GM19025 (cell line): ENCODE results near the gene FAM156A.
"Not testable (repeated sequence)": the region's sequence is repeated elsewhere in the genome, so short reads cannot be mapped to it uniquely, and the experiment has no call there.

ENCODE experiments used
- ATAC-seq: cut with Tn5 transposase; IDR thresholded peaks from one replicate; pipeline ENCODE4 v1.9.1; 2021; ENCODE audit warnings: mild to moderate bottlenecking, low read depth, moderate library complexity; ENCODE audit not compliant: unreplicated experiment

Gene FAM156A

DNA sequence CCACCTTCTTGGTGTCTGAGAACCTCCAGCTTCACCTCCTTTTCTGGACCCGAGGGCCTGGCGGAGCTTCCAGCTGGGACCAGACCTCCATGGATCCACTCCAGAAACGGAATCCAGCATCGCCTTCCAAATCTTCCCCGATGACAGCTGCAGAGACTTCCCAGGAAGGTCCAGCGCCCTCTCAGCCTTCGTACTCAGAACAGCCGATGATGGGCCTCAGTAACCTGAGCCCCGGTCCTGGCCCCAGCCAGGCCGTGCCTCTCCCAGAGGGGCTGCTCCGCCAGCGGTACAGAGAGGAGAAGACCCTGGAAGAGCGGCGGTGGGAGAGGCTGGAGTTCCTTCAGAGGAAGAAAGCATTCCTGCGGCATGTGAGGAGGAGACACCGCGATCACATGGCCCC lies 51.2 kb downstream of the FAM156A start:
- not testable (repeated sequence) for ATAC-seq

DNA sequence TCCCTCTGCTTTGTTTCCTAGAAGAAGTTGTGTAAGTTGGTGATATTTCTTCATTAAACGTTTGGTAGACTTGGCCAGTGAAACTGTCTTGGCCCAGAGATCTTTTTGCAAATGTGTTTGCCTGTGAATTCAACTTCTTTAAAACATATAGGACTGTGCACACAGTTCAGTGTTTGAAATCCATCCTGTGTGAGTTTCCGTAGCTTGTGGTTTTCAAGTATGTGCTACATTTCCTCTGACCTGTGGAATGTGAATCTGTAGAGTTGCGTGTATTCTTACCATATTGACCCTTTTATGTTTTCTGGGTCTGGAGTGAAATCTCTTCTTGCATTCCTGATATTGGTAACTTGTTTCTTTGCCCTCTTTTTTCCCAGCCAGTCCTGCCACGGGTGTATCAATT lies 52.2 kb downstream of the FAM156A start:
- ATAC-seq, result not testable (repeated sequence)

DNA sequence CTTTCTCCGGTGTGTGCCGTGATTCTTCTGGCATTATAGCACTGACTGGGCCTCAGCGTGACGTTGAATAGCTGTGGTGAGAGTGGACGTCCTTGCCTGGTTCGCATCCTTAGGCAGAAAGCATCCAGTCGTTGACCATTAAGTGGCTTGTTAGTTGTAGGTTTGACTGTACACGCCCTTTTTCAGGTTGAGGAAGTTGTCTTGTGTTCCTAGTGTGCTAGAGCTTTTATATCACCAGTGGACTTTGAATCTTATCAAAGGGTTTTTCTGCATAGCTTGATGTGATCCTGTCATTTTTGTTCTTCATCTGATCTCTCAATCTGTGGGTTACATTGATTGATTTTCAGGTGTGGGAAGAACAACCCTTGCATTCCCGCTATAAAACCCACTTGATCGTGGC lies 52.8 kb downstream of the FAM156A start:
- not testable (repeated sequence) for ATAC-seq
